ENCODE results near the gene PLA2G4C.

DNA sequence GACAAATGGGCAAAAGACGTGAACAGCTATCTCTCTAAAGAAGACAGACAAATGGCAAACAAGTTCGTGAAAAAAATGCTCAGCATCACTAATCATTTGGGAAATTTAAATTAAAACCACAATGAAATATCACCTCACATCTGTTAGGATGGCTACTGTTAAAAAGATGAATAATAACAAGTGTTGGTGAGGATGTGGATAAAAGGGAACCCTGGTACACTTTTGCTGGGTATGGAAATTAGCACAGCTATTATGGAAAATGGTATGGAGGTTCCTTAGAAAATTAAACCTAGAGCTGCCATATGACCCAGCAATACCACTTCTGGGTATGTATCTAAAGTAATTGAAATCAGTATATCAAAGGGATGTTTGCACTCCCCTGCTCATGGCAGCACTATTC is 73.9 kb downstream of the PLA2G4C start:
- TF ChIP-seq KDM1A (IDR thresholded peaks at IDR 0.05; ENCODE audit: low read depth) (no peak), MAZ (IDR thresholded peaks at IDR 0.05; ENCODE audit: borderline replicate concordance, low read depth, low read length) (no peak), SMC3 (IDR thresholded peaks at IDR 0.05) (no peak), POLR2A (IDR thresholded peaks at IDR 0.05; ENCODE audit: low read length) (no peak), POLR2AphosphoS2 (conservative IDR thresholded peaks at IDR 0.05; ENCODE audit: low read length) (no peak), RAD21 (conservative IDR thresholded peaks at IDR 0.05 in 1 of 2, IDR thresholded peaks at IDR 0.05 in 1 of 2) (no peak), MAFK (IDR thresholded peaks at IDR 0.05; ENCODE audit: partially characterized antibody) (no peak), RFX5 (IDR thresholded peaks at IDR 0.05) (no peak), NPAS2 (CRISPR knock-in tag; IDR thresholded peaks at IDR 0.05; ENCODE audit: borderline replicate concordance) (no peak)
- TF ChIP-seq, protein P1, sequence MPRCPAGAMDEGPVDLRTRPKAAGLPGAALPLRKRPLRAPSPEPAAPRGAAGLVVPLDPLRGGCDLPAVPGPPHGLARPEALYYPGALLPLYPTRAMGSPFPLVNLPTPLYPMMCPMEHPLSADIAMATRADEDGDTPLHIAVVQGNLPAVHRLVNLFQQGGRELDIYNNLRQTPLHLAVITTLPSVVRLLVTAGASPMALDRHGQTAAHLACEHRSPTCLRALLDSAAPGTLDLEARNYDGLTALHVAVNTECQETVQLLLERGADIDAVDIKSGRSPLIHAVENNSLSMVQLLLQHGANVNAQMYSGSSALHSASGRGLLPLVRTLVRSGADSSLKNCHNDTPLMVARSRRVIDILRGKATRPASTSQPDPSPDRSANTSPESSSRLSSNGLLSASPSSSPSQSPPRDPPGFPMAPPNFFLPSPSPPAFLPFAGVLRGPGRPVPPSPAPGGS (IDR thresholded peaks at IDR 0.05): no peak
- TF ChIP-seq, protein P2, sequence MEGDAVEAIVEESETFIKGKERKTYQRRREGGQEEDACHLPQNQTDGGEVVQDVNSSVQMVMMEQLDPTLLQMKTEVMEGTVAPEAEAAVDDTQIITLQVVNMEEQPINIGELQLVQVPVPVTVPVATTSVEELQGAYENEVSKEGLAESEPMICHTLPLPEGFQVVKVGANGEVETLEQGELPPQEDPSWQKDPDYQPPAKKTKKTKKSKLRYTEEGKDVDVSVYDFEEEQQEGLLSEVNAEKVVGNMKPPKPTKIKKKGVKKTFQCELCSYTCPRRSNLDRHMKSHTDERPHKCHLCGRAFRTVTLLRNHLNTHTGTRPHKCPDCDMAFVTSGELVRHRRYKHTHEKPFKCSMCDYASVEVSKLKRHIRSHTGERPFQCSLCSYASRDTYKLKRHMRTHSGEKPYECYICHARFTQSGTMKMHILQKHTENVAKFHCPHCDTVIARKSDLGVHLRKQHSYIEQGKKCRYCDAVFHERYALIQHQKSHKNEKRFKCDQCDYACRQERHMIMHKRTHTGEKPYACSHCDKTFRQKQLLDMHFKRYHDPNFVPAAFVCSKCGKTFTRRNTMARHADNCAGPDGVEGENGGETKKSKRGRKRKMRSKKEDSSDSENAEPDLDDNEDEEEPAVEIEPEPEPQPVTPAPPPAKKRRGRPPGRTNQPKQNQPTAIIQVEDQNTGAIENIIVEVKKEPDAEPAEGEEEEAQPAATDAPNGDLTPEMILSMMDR (IDR thresholded peaks at IDR 0.05): no peak
- TF ChIP-seq, protein P3, sequence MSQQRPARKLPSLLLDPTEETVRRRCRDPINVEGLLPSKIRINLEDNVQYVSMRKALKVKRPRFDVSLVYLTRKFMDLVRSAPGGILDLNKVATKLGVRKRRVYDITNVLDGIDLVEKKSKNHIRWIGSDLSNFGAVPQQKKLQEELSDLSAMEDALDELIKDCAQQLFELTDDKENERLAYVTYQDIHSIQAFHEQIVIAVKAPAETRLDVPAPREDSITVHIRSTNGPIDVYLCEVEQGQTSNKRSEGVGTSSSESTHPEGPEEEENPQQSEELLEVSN (IDR thresholded peaks at IDR 0.05; ENCODE audit: borderline replicate concordance, low read depth): no peak

Measured in A549 (cell line).